Activated CD4-positive, alpha-beta T cell treated with anti-CD3 and anti-CD28 coated beads, Interleukin-2, amount 10 ng/mL, durations not matched to agents 24 days and 14 days (primary cell): ENCODE results near the gene IFT80. TPM values are rescaled to one million over a fixed set of nuclear protein-coding genes. Genes with fewer than 3 reads are reported as not detected.

Experiments
- DNase-seq: peaks from one replicate; pipeline ENCODE4 v3.0.0; 2022
- H3K27ac Mint-ChIP-seq: one replicate; pipeline ENCODE4 v1.8.0; 2022; ENCODE audit warnings: mild to moderate bottlenecking, mixed read lengths
- H3K27me3 Mint-ChIP-seq: one replicate; pipeline ENCODE4 v1.8.0; 2022; ENCODE audit warnings: mixed read lengths
- H3K36me3 Mint-ChIP-seq: one replicate; pipeline ENCODE4 v1.8.0; 2022; ENCODE audit warnings: low read depth, mild to moderate bottlenecking, mixed read lengths
- H3K4me1 Mint-ChIP-seq: one replicate; pipeline ENCODE4 v1.8.0; 2021; ENCODE audit warnings: mixed read lengths
- H3K4me3 Mint-ChIP-seq: one replicate; pipeline ENCODE4 v1.8.0; 2022; ENCODE audit warnings: mild to moderate bottlenecking, moderate library complexity, mixed read lengths
- H3K9me3 Mint-ChIP-seq: one replicate; pipeline ENCODE4 v1.8.0; 2021; ENCODE audit warnings: mixed read lengths
- intact Hi-C: fragments of 100-400 bp; cut with micrococcal nuclease; formaldehyde crosslinking; loops from one replicate; pipeline ENCODE4 v1.15.1; 2023
- total RNA-seq: library from RNA; stranded (reverse); gene quantifications from 2 replicates; pipeline ENCODE4 v1.2.3, GENCODE V29; 2022

Gene IFT80
- total RNA-seq, 1 donor from 2014 or later: 14.3 TPM

- no peak overlapping the region for H3K4me3 Mint-ChIP-seq
- peaks cover 6% of the 10 kb centered on the region for H3K36me3 Mint-ChIP-seq
- H3K4me1 Mint-ChIP-seq: peaks cover 20% of the 10 kb centered on the region
- DNase-seq: no peak
- H3K27me3 Mint-ChIP-seq: no peaks in the 10 kb centered on the region
- no peaks in the 10 kb centered on the region for H3K9me3 Mint-ChIP-seq
- intact Hi-C loops: no loop called here
- H3K27ac Mint-ChIP-seq: no peak overlapping the region
Measured at GRCh38 chr3:160393346-160394008, 5.5 kb downstream of the IFT80 start.

GRCh38 chr3:160392798-160393197 lies 6.2 kb downstream of the IFT80 start:
- H3K4me3 Mint-ChIP-seq: no peak overlapping the region
- H3K36me3 Mint-ChIP-seq: peaks cover 7% of the 10 kb centered on the region
- DNase-seq: no peak
- no peaks in the 10 kb centered on the region for H3K9me3 Mint-ChIP-seq
- H3K4me1 Mint-ChIP-seq: peaks cover 14% of the 10 kb centered on the region
- no peaks in the 10 kb centered on the region for H3K27me3 Mint-ChIP-seq
- intact Hi-C loops: no loop called here
- H3K27ac Mint-ChIP-seq: no peak overlapping the region

- intact Hi-C loops: no loop called here
- H3K27ac Mint-ChIP-seq: no peak overlapping the region
- peaks cover 7% of the 10 kb centered on the region for H3K4me1 Mint-ChIP-seq
- no peak overlapping the region for H3K4me3 Mint-ChIP-seq
- H3K36me3 Mint-ChIP-seq: peaks cover 7% of the 10 kb centered on the region
- H3K9me3 Mint-ChIP-seq: no peaks in the 10 kb centered on the region
- no peaks in the 10 kb centered on the region for H3K27me3 Mint-ChIP-seq
- DNase-seq: no peak
Measured at GRCh38 chr3:160390565-160391138, 8.4 kb downstream of the IFT80 start.

- no peak overlapping the region for H3K4me3 Mint-ChIP-seq
- no peaks in the 10 kb centered on the region for H3K27me3 Mint-ChIP-seq
- H3K4me1 Mint-ChIP-seq: peaks cover 2% of the 10 kb centered on the region
- H3K27ac Mint-ChIP-seq: no peak overlapping the region
- H3K9me3 Mint-ChIP-seq: no peaks in the 10 kb centered on the region
- DNase-seq: no peak
- intact Hi-C loops: no loop called here
- peaks cover 8% of the 10 kb centered on the region for H3K36me3 Mint-ChIP-seq
Measured at GRCh38 chr3:160384639-160385318, 14.2 kb downstream of the IFT80 start.

- Mint-ChIP-seq H3K9me3 (no peaks in the 10 kb centered on the region), H3K4me3 (no peak overlapping the region)
Measured at GRCh38 chr3:160381470-160381869, 17.6 kb downstream of the IFT80 start.

GRCh38 chr3:160379628-160380214 lies 19.3 kb downstream of the IFT80 start:
- H3K36me3 Mint-ChIP-seq: peaks cover 12% of the 10 kb centered on the region

More at GRCh38 chr3:160381470-160381869, 17.6 kb downstream of the IFT80 start:
- Mint-ChIP-seq H3K4me1 (peaks cover 2% of the 10 kb centered on the region), H3K27ac (no peak overlapping the region), H3K27me3 (no peaks in the 10 kb centered on the region), H3K36me3 (peaks cover 11% of the 10 kb centered on the region)
- DNase-seq: no peak
- intact Hi-C loops: no loop called here

GRCh38 chr3:160378331-160379109 lies 20.5 kb downstream of the IFT80 start:
- Mint-ChIP-seq H3K27ac (no peak overlapping the region), H3K9me3 (no peaks in the 10 kb centered on the region), H3K4me1 (peaks cover 2% of the 10 kb centered on the region), H3K36me3 (peaks cover 22% of the 10 kb centered on the region), H3K4me3 (no peak overlapping the region), H3K27me3 (no peaks in the 10 kb centered on the region)
- DNase-seq: no peak
- intact Hi-C loops: no loop called here

More at GRCh38 chr3:160379628-160380214, 19.3 kb downstream of the IFT80 start:
- intact Hi-C loops: no loop called here
- no peaks in the 10 kb centered on the region for H3K27me3 Mint-ChIP-seq
- H3K4me1 Mint-ChIP-seq: peaks cover 2% of the 10 kb centered on the region
- no peaks in the 10 kb centered on the region for H3K9me3 Mint-ChIP-seq
- H3K4me3 Mint-ChIP-seq: no peak overlapping the region
- H3K27ac Mint-ChIP-seq: no peak overlapping the region
- DNase-seq: no peak

GRCh38 chr3:160376681-160377080 lies 22.3 kb downstream of the IFT80 start:
- Mint-ChIP-seq H3K4me1 (peaks cover 2% of the 10 kb centered on the region), H3K9me3 (no peaks in the 10 kb centered on the region), H3K4me3 (no peak overlapping the region), H3K27ac (no peak overlapping the region), H3K27me3 (no peaks in the 10 kb centered on the region), H3K36me3 (peaks cover 24% of the 10 kb centered on the region)
- DNase-seq: no peak
- intact Hi-C loops: no loop called here

- no peak for DNase-seq
- H3K36me3 Mint-ChIP-seq: peaks cover 29% of the 10 kb centered on the region
- no peak overlapping the region for H3K4me3 Mint-ChIP-seq
- intact Hi-C loops: no loop called here
- no peak overlapping the region for H3K27ac Mint-ChIP-seq
- peaks cover under 1% of the 10 kb centered on the region for H3K4me1 Mint-ChIP-seq
- no peaks in the 10 kb centered on the region for H3K27me3 Mint-ChIP-seq
- H3K9me3 Mint-ChIP-seq: no peaks in the 10 kb centered on the region
Measured at GRCh38 chr3:160374925-160375324, 24.1 kb downstream of the IFT80 start.

- intact Hi-C loops: no loop called here
- Mint-ChIP-seq H3K36me3 (peaks cover 27% of the 10 kb centered on the region), H3K9me3 (no peaks in the 10 kb centered on the region), H3K4me1 (peaks cover 3% of the 10 kb centered on the region), H3K27ac (no peak overlapping the region), H3K4me3 (no peak overlapping the region), H3K27me3 (no peaks in the 10 kb centered on the region)
- no peak for DNase-seq
Measured at GRCh38 chr3:160374472-160374871, 24.6 kb downstream of the IFT80 start.

- H3K36me3 Mint-ChIP-seq: peaks cover 25% of the 10 kb centered on the region
- no peak for DNase-seq
- H3K9me3 Mint-ChIP-seq: no peaks in the 10 kb centered on the region
- no peak overlapping the region for H3K4me3 Mint-ChIP-seq
- no peaks in the 10 kb centered on the region for H3K27me3 Mint-ChIP-seq
- intact Hi-C loops: no loop called here
- H3K4me1 Mint-ChIP-seq: peaks cover 3% of the 10 kb centered on the region
- H3K27ac Mint-ChIP-seq: no peak overlapping the region
Measured at GRCh38 chr3:160373655-160374054, 25.4 kb downstream of the IFT80 start.

GRCh38 chr3:160372780-160373179 lies 26.2 kb downstream of the IFT80 start:
- Mint-ChIP-seq H3K4me3 (no peak overlapping the region), H3K27me3 (no peaks in the 10 kb centered on the region), H3K4me1 (peaks cover 3% of the 10 kb centered on the region), H3K36me3 (peaks cover 25% of the 10 kb centered on the region), H3K9me3 (no peaks in the 10 kb centered on the region), H3K27ac (no peak overlapping the region)
- DNase-seq: no peak
- intact Hi-C loops: no loop called here

- Mint-ChIP-seq H3K9me3 (no peaks in the 10 kb centered on the region), H3K4me1 (peaks cover 3% of the 10 kb centered on the region), H3K27me3 (no peaks in the 10 kb centered on the region), H3K4me3 (no peak overlapping the region), H3K36me3 (peaks cover 21% of the 10 kb centered on the region), H3K27ac (no peak overlapping the region)
- intact Hi-C loops: no loop called here
- DNase-seq: no peak
Measured at GRCh38 chr3:160370987-160371857, 27.8 kb downstream of the IFT80 start.
